Measurements from ENCODE around the gene SMYD3. TPM values are rescaled to one million over a fixed set of nuclear protein-coding genes. Genes with fewer than 3 reads are reported as not detected.

SMYD3 gene
- total RNA-seq, 2 donors from 2014 or later = 13.5 to 20.8 TPM

GRCh38 chr1:246147524-246148461 lies 359.3 kb downstream of the SMYD3 start:
- intact Hi-C loops (cut with DNase I) = no loop called here
- TF ChIP-seq POLR2A (IDR thresholded peaks at IDR 0.05) = no peak
- Histone ChIP-seq H3K4me1 (no peaks in the 10 kb centered on the region), H3K27me3 (no peaks in the 10 kb centered on the region), H3K27ac (no peak overlapping the region), H3K36me3 (replicated peaks in 1 of 2; ENCODE audit: insufficient read depth in 1 of 2, low read depth in 2 of 2) (no peaks in the 10 kb centered on the region), H3K4me3 (no peak overlapping the region), H3K9me3 (no peaks in the 10 kb centered on the region)
- no peak for DNase-seq
- no peak for ATAC-seq
- 90 to 96% methylated on average over 16 to 19 of the region's 29 CpGs for WGBS, 2 donors

- no peaks in the 10 kb centered on the region for H3K4me1 ChIP-seq
- no peaks in the 10 kb centered on the region for H3K9me3 ChIP-seq
- H3K36me3 ChIP-seq (replicated peaks in 1 of 2; ENCODE audit: insufficient read depth in 1 of 2, low read depth in 2 of 2) = no peaks in the 10 kb centered on the region
- no peak for DNase-seq
- 92 to 98% methylated on average over 24 to 25 of the region's 25 CpGs for WGBS, 2 donors
- intact Hi-C loops (cut with DNase I) = no loop called here
- ATAC-seq = no peak
- no peak overlapping the region for H3K4me3 ChIP-seq
- H3K27me3 ChIP-seq = no peaks in the 10 kb centered on the region
- TF ChIP-seq POLR2A (IDR thresholded peaks at IDR 0.05) (no peak), CTCF (IDR thresholded peaks at IDR 0.05) (no peak)
- no peak overlapping the region for H3K27ac ChIP-seq
These were observed 360.1 kb downstream of the SMYD3 start for GRCh38 chr1:246146804-246147523.

GRCh38 chr1:246145900-246146299 lies 361.2 kb downstream of the SMYD3 start:
- no peaks in the 10 kb centered on the region for H3K27me3 ChIP-seq
- no peak overlapping the region for H3K27ac ChIP-seq
- TF ChIP-seq CTCF (IDR thresholded peaks at IDR 0.05) = no peak
- TF ChIP-seq POLR2A (IDR thresholded peaks at IDR 0.05) = no peak
- 87 to 93% methylated on average over 4 of the region's 4 CpGs for WGBS, 2 donors
- no peaks in the 10 kb centered on the region for H3K9me3 ChIP-seq
- H3K4me1 ChIP-seq = no peaks in the 10 kb centered on the region
- H3K4me3 ChIP-seq = no peak overlapping the region
- DNase-seq (no peak), ATAC-seq (no peak)
- intact Hi-C loops (cut with DNase I) = no loop called here
- no peaks in the 10 kb centered on the region for H3K36me3 ChIP-seq (replicated peaks in 1 of 2; ENCODE audit: insufficient read depth in 1 of 2, low read depth in 2 of 2)

DNA sequence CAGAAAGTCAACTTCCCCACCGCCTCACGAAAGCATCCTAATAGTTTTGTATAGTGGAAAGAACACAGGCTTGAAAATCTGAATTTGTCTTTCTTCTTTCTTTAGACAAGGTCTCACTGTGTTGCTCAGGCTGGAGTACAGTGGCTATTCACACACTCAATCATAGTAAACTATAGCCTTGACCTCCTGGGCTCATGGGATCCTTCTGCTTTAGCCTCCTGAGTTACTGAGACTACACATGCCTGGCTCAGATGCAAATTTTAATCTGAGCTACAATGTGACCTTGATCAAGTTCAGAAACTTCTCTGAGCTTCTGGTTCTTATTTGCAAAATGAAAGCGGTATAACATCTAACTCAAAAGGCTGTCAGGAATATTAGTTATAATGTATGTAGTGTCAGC lies 362.1 kb downstream of the SMYD3 start:
- no peaks in the 10 kb centered on the region for H3K4me1 ChIP-seq
- WGBS, 2 donors = 95% methylated on average over 3 of the region's 3 CpGs
- DNase-seq (no peak), ATAC-seq (no peak)
- no peaks in the 10 kb centered on the region for H3K9me3 ChIP-seq
- no peaks in the 10 kb centered on the region for H3K36me3 ChIP-seq (replicated peaks in 1 of 2; ENCODE audit: insufficient read depth in 1 of 2, low read depth in 2 of 2)
- TF ChIP-seq POLR2A (IDR thresholded peaks at IDR 0.05) (no peak), CTCF (IDR thresholded peaks at IDR 0.05) (no peak)
- no peak overlapping the region for H3K4me3 ChIP-seq
- H3K27me3 ChIP-seq = no peaks in the 10 kb centered on the region
- intact Hi-C loops (cut with DNase I) = no loop called here
- no peak overlapping the region for H3K27ac ChIP-seq

- WGBS, 2 donors = 75 to 86% methylated on average over 10 of the region's 10 CpGs
- no peaks in the 10 kb centered on the region for H3K9me3 ChIP-seq
- TF ChIP-seq CTCF (IDR thresholded peaks at IDR 0.05) (no peak), POLR2A (IDR thresholded peaks at IDR 0.05) (no peak)
- H3K36me3 ChIP-seq (replicated peaks in 1 of 2; ENCODE audit: insufficient read depth in 1 of 2, low read depth in 2 of 2) = no peaks in the 10 kb centered on the region
- no peak overlapping the region for H3K27ac ChIP-seq
- DNase-seq = no peak
- H3K4me3 ChIP-seq = no peak overlapping the region
- no peaks in the 10 kb centered on the region for H3K27me3 ChIP-seq
- no peaks in the 10 kb centered on the region for H3K4me1 ChIP-seq
- no peak for ATAC-seq
- intact Hi-C loops (cut with DNase I) = no loop called here
These were observed 364.7 kb downstream of the SMYD3 start for GRCh38 chr1:246142320-246142893.
